AG04449 (cell line): Measurements from ENCODE around the gene TENM3.

Source experiments
- CTCF ChIA-PET: fragments of 350-600 bp; formaldehyde crosslinking; extraction: SDS; loops from one replicate; lab custom pipeline; 2021; ENCODE audit warnings: antibody characterized with exemption; lab: Yijun Ruan, JAX
- POLR2A ChIA-PET: fragments of 400-600, 350-600 bp; formaldehyde crosslinking; extraction: SDS; loops from one replicate; lab custom pipeline; 2020; ENCODE audit warnings: antibody characterized with exemption, inconsistent platforms; lab: Yijun Ruan, JAX
- DNase-seq: peaks from one replicate; pipeline ENCODE4 v3.0.0-alpha.2; 2010; ENCODE audit warnings: low read depth, low spot score
- H3K4me3 ChIP-seq: 2 replicates; pipeline ENCODE4 v1.5.1; 2011; ENCODE audit warnings: low read depth, mild to moderate bottlenecking, control low read depth, low read length
- TF ChIP-seq, protein P1 (sequence below): IDR thresholded peaks from one replicate; pipeline ENCODE4 v1.5.1; 2011; ENCODE audit warnings: mild to moderate bottlenecking, moderate library complexity, low read length, control low read depth, inconsistent platforms; ENCODE audit not compliant: insufficient read depth; ENCODE audit errors: missing control alignments

The TENM3 gene

DNA sequence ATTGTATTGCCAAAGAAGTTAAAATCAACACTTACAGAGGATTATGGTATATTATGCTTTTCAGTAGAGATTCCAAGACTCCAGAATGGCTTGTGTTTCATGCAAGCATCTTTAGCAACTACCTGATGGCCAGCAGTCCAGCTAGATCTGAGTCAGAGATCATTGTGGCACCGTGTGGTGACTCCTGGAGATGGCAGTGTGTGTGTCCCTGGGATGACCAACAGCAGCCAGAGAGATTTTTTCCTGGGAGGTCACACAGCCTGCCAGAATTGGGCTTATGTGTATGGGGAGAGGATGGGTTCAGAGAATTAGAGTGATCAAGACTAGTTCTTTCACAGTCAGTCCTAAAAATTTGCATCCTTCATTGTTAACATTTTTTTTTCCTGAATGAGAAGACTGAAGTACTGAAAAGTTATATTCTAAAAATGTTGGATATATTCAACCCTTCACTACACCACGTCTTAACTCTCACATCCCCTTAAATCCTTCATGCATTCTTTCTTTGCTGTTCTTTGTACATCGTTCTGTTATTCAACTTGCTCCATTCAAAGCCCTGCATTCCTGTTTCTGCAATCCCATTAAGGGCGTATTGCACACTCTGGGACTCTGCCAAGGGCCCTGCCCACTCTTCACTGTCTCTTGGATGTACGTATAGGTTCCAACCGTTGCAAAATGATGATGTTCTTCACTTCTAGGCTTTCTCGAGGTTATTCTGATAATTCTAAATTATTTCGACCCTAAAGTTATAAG is 12.4 kb downstream of the TENM3 start:
- DNase-seq: no peak
- TF ChIP-seq, protein P1, sequence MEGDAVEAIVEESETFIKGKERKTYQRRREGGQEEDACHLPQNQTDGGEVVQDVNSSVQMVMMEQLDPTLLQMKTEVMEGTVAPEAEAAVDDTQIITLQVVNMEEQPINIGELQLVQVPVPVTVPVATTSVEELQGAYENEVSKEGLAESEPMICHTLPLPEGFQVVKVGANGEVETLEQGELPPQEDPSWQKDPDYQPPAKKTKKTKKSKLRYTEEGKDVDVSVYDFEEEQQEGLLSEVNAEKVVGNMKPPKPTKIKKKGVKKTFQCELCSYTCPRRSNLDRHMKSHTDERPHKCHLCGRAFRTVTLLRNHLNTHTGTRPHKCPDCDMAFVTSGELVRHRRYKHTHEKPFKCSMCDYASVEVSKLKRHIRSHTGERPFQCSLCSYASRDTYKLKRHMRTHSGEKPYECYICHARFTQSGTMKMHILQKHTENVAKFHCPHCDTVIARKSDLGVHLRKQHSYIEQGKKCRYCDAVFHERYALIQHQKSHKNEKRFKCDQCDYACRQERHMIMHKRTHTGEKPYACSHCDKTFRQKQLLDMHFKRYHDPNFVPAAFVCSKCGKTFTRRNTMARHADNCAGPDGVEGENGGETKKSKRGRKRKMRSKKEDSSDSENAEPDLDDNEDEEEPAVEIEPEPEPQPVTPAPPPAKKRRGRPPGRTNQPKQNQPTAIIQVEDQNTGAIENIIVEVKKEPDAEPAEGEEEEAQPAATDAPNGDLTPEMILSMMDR: no peak
- ChIA-PET POLR2A (no interaction called here), CTCF (no interaction called here)
- no peak overlapping the region for H3K4me3 ChIP-seq

DNA sequence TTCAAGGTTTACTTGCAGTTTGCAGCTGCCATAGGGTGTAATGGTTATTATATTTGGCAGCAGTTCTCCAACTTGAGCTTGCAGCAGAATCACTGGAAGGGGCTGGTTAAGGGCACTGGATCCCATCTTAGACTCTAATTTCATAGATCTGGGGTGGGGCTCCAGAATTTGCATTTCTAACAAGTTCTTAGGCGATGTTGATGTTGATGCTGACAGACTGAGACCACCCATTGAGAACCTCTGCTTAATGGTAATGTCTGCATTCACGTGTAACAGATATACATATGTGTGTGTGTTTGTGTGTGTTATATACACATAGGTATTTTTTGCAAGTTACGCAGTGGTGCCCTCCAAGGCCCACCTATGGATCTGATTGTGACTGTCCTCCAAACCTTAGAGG is 13.8 kb downstream of the TENM3 start:
- DNase-seq: no peak
- ChIA-PET POLR2A (no interaction called here), CTCF (no interaction called here)
- no peak overlapping the region for H3K4me3 ChIP-seq
- TF ChIP-seq, protein P1: no peak

DNA sequence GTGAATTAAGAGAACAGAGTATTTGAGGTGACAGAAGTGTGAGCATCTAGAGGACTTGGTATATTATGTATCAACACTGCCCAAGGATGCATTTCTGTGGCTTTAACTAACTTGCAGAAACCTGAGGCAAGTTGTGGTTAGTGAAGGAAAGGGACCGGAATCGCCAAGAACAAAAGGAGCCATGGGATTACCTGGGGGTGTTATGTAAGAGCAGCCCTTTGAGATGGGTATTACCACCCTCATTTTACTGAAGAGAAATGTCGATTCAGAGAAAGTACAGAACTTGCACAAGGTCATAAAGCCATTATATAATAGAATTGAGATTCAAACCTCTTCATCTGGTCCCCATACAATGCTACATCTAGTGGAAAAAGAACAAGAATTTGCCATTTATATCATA is 14.3 kb downstream of the TENM3 start:
- no peak for DNase-seq
- no peak overlapping the region for H3K4me3 ChIP-seq
- ChIA-PET POLR2A (no interaction called here), CTCF (no interaction called here)
- TF ChIP-seq, protein P1: no peak

DNA sequence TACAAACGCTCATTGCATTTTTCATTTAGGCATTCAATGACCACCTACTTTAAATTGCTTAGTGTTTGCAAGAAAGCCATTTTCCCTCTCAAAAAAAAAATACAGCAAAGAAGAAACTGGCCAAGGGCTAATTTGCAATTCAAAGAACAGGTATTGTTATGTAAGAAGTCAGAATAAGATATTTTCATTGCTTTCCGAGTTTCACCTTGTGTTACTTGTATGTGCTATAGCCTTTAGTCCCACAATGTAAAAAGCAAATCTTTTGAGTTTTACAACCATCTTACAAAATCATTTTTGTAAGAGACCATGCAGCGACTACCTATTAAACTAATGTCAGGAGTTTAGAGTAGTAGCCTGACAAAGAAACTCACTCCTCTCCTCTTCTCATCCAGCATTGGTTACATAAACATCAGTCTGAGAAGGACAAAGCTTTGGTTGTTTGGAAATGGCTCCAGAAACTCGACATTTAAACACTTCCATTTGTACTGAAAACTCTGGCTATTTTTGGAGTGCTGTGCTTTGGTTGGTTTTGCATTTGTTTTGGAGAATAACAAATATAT is 15.3 kb downstream of the TENM3 start:
- TF ChIP-seq, protein P1: no peak
- DNase-seq: no peak
- no peak overlapping the region for H3K4me3 ChIP-seq
- CTCF ChIA-PET: interaction anchor here (0.6 kb wide), 1 partner anchor 334 kb away, joined by 3 read pairs; no protein-coding TSS in a partner anchor
- POLR2A ChIA-PET: no interaction called here

DNA sequence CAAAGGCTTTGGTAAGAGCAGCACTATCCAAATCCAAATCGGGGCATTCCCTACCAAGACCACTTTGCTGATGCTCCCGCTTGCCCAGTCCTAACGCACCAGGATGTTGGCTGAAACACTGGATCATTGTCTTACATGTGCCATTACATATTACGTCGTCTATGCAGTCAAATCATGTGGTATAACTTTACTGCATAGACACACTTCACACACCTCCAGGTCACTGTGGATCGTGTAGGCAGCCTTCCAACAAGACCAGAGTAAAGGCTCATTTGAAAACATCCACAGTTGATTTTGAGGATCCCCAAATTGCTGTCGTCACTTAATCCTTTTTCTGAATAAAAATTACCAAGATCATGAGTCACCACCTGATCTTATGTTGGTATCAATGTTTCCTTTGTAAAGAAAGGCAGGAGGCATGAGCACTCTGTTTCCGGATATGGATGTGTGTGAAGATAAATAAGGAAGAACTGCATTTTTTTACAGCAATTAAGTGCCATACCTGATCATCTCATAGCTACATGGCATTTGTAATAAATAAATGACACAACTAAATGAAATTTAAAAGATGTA is 18.5 kb downstream of the TENM3 start:
- H3K4me3 ChIP-seq: no peak overlapping the region
- ChIA-PET CTCF (no interaction called here), POLR2A (no interaction called here)
- no peak for DNase-seq
- TF ChIP-seq, protein P1: no peak

DNA sequence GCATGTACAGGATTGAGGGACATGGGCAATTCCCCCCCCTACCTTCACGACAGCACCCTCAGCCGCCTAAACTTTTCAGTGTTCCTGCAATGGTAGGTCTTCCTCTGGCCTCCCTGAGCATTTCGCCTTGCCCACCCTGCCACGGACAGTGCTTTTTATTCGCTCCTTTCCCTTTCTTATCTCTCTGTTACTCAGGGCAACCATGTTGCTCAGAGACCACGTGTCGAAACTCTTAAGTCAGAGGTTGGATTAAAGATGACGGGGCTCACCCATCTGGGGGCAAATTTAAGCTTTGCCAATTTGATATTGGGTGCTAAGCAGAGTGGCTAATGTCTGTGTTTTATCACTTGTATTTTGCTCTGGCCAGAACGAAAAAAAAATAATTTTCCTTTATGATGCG is 20.4 kb downstream of the TENM3 start:
- POLR2A ChIA-PET: no interaction called here
- TF ChIP-seq, protein P1: no peak
- DNase-seq: no peak
- CTCF ChIA-PET: interaction anchor here (1.0 kb wide), 1 partner anchor 13 kb away, joined by 3 read pairs; no protein-coding TSS in a partner anchor
- no peak overlapping the region for H3K4me3 ChIP-seq
